Lower lobe of right lung (tissue), 2 donors: Measurements from ENCODE around the gene DOCK8. TPM values are rescaled to one million over a fixed set of nuclear protein-coding genes. Genes with fewer than 3 reads are reported as not detected.

Experiments
- ATAC-seq, 2 donors: fragments of 200-7000 bp; cut with Tn5 transposase; one replicate each; pipeline ENCODE4 v1.9.1; 2020 to 2022; ENCODE audit warnings: mild to moderate bottlenecking in 2 of 2, moderate library complexity in 2 of 2
- DNase-seq: peaks from one replicate; pipeline ENCODE4 v3.0.0-alpha.2; 2020
- H3K27ac ChIP-seq: fragments of 200-600 bp; one replicate; pipeline ENCODE4 v1.8.0; 2022
- H3K27me3 ChIP-seq: fragments of 200-600 bp; one replicate; pipeline ENCODE4 v1.8.0; 2022; ENCODE audit warnings: low read depth
- H3K36me3 ChIP-seq: fragments of 200-600 bp; one replicate; pipeline ENCODE4 v1.8.0; 2022; ENCODE audit warnings: mild to moderate bottlenecking
- H3K4me1 ChIP-seq: fragments of 200-600 bp; one replicate; pipeline ENCODE4 v1.8.0; 2022
- H3K4me3 ChIP-seq: fragments of 200-600 bp; one replicate; pipeline ENCODE4 v1.8.0; 2022; ENCODE audit warnings: mild to moderate bottlenecking
- H3K9me3 ChIP-seq: fragments of 200-600 bp; one replicate; pipeline ENCODE4 v1.8.0; 2022
- CTCF ChIP-seq: fragments of 200-600 bp; IDR thresholded peaks from one replicate; pipeline ENCODE4 v1.8.0; 2022; ENCODE audit warnings: antibody characterized with exemption, mild to moderate bottlenecking
- intact Hi-C: fragments of 100-400 bp; cut with DNase I; formaldehyde crosslinking; loops from one replicate; pipeline ENCODE4 v1.11.0; 2022
- total RNA-seq: library from RNA; stranded (reverse); fragmentation: NEBNext Ultra II Directional; extraction: Animal tissue kit (Norgen Biotek cat#: 25700); gene quantifications from one replicate; pipeline ENCODE4 v1.2.1, GENCODE V29; 2021
- donor health status: DM: no; HTN: yes; CAD: no; lungs with severe emphysema.

The DOCK8 gene
- total RNA-seq, 1 donor from 2014 or later, result 112 TPM

- TF ChIP-seq CTCF, result no peak
- no peak overlapping the region for H3K4me3 ChIP-seq
- intact Hi-C loops, result no loop called here
- H3K4me1 ChIP-seq, result no peaks in the 10 kb centered on the region
- no peaks in the 10 kb centered on the region for H3K9me3 ChIP-seq
- no peaks in the 10 kb centered on the region for H3K27me3 ChIP-seq
- H3K36me3 ChIP-seq, result peaks cover 57% of the 10 kb centered on the region
- ATAC-seq (peak; percentile 78 to 83), DNase-seq (peak; percentile 63)
- H3K27ac ChIP-seq, result no peak overlapping the region
Observed at GRCh38 chr9:389758-390157, 175.1 kb downstream of the DOCK8 start.

DNA sequence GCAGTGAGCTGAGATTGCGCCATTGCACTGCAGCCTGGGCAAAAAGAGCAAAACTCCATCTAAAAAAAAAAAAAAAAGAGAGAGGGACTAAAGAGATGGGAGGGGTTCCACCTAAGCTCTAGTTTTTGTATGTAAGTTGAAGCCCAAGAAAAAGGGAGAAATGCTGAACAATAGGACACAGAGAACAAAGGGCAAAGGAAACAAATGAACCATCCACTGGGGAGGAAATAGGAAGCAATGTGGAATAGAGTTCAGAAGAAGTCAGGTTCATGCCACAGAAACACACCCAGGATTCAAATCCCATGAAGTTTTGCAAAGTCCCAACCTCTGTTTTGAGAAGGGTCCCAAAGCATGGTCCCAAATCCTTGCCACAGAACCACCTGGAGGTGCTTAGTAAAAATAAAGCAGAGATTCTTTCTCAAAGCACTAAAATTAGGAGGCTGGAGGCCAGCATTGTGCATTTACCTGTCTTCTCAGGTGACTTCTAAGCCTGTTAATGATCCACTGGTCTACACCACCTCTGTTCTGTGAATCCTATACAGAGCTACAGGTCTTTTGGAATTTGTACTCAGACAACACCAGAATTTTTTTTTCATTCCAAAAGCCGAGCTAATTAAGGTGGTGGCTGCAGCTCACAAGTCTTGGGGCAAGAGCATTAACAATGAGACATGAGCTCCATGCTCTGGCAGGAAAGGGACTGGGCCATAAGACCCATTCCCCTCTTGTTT, 177.6 kb downstream of the DOCK8 start:
- Histone ChIP-seq H3K4me1 (no peaks in the 10 kb centered on the region), H3K27me3 (no peaks in the 10 kb centered on the region), H3K36me3 (peaks cover 53% of the 10 kb centered on the region), H3K4me3 (no peak overlapping the region), H3K9me3 (no peaks in the 10 kb centered on the region), H3K27ac (no peak overlapping the region)
- no peak for DNase-seq
- no peak for TF ChIP-seq CTCF
- intact Hi-C loops, result no loop called here
- ATAC-seq, result no peak

- no peaks in the 10 kb centered on the region for H3K9me3 ChIP-seq
- no peak for DNase-seq
- no peaks in the 10 kb centered on the region for H3K4me1 ChIP-seq
- no peaks in the 10 kb centered on the region for H3K27me3 ChIP-seq
- no peak for ATAC-seq
- TF ChIP-seq CTCF, result no peak
- peaks cover 60% of the 10 kb centered on the region for H3K36me3 ChIP-seq
- intact Hi-C loops, result no loop called here
- H3K4me3 ChIP-seq, result no peak overlapping the region
- H3K27ac ChIP-seq, result no peak overlapping the region
Observed at GRCh38 chr9:394347-395052, 179.8 kb downstream of the DOCK8 start.

DNA sequence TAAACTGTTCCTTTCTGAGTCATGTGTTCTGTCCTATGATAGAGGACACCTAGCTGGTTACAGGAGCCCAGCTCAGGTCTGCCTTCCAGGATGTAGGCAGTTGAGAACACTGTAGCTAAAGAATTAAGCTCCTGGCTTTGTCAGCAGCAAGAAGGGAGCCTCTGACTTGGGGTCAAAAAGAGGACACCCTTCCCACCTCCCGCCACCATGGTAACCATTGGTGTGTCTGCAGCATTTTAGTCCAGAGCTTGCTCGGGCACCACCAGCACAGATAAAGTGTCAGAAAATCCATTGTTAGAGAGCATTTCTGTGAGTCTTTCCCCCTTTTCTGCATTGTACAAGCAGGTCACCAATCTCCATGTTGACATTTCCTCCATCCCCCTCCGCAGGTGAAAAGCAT, 181.7 kb downstream of the DOCK8 start:
- H3K4me1 ChIP-seq, result no peaks in the 10 kb centered on the region
- H3K9me3 ChIP-seq, result no peaks in the 10 kb centered on the region
- no peak for ATAC-seq
- no peak for TF ChIP-seq CTCF
- DNase-seq, result no peak
- intact Hi-C loops, result no loop called here
- no peaks in the 10 kb centered on the region for H3K27me3 ChIP-seq
- H3K27ac ChIP-seq, result no peak overlapping the region
- H3K36me3 ChIP-seq, result peaks cover 49% of the 10 kb centered on the region
- no peak overlapping the region for H3K4me3 ChIP-seq

DNA sequence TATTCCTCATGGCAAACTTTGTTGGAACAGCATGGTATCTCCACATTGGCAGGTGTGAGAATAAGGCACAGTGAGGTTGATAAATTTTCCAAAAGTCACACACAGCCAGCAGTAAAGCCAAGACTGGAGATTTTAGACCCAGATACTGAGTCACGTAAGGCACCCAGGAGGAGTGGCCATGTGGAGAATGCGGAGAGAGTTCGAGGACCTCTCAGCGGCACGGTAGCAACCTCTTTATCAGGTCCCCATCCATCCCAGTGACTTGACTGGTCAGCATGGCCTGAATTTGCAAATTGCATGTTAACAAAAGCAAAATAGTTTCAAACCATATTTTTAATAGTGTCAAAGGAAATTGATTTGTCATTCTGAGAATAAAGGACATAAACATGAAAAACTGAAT, 183.4 kb downstream of the DOCK8 start:
- peaks cover 57% of the 10 kb centered on the region for H3K36me3 ChIP-seq
- intact Hi-C loops, result no loop called here
- no peaks in the 10 kb centered on the region for H3K4me1 ChIP-seq
- DNase-seq (no peak), ATAC-seq (no peak)
- H3K4me3 ChIP-seq, result no peak overlapping the region
- TF ChIP-seq CTCF, result no peak
- no peaks in the 10 kb centered on the region for H3K27me3 ChIP-seq
- no peaks in the 10 kb centered on the region for H3K9me3 ChIP-seq
- no peak overlapping the region for H3K27ac ChIP-seq
